CD4-positive, alpha-beta T cell (primary cell): Measurements from ENCODE around the gene PDLIM5. TPM values are rescaled to one million over a fixed set of nuclear protein-coding genes. Genes with fewer than 3 reads are reported as not detected.

ENCODE experiments used
- ATAC-seq: fragments of 200-7000 bp; cut with Tn5 transposase; one replicate; pipeline ENCODE4 v1.10.0; 2022; ENCODE audit warnings: mild to moderate bottlenecking; ENCODE audit not compliant: poor library complexity
- CTCF ChIA-PET: fragments of 350-600 bp; sonication (Branson Sonifier 250); formaldehyde crosslinking; loops from one replicate; lab custom pipeline; 2021; ENCODE audit warnings: antibody characterized with exemption, inconsistent platforms; lab: Charles Lee
- POLR2A ChIA-PET: fragments of 350-600 bp; sonication (Branson Sonifier 250); formaldehyde crosslinking; loops from one replicate; lab custom pipeline; 2021; ENCODE audit warnings: antibody characterized with exemption, inconsistent platforms; lab: Charles Lee
- DNase-seq, 14 experiments: peaks; one replicate each; pipeline ENCODE4 v3.0.0-alpha.2; 2013 to 2020; ENCODE audit warnings: mixed read lengths in 2 of 14
- H3K27ac ChIP-seq, 2 donors: one replicate each; pipeline versions ENCODE4 v1.5.1 to v1.7.0; 2013; ENCODE audit warnings: low read length in 2 of 2, low read depth in 1 of 2, mild to moderate bottlenecking in 1 of 2
- H3K27me3 ChIP-seq, 2 experiments: 1 replicate in 1 of 2; 2 replicates in 1 of 2; pipeline versions ENCODE4 v1.6.1 to v1.7.0; 2013; ENCODE audit warnings: low read length in 2 of 2, control low read depth in 1 of 2, mild to moderate bottlenecking in 1 of 2, moderate library complexity in 1 of 2; ENCODE audit not compliant: insufficient read depth in 2 of 2, control insufficient read depth in 1 of 2
- H3K36me3 ChIP-seq: one replicate; pipeline ENCODE4 v1.6.1; 2013; ENCODE audit warnings: low read length, control low read depth; ENCODE audit not compliant: insufficient read depth
- H3K4me1 ChIP-seq: one replicate; pipeline ENCODE4 v1.6.1; 2013; ENCODE audit warnings: low read length, control low read depth; ENCODE audit not compliant: insufficient read depth
- H3K4me3 ChIP-seq: one replicate; pipeline ENCODE4 v1.5.1; 2013; ENCODE audit warnings: mild to moderate bottlenecking, low read length, moderate library complexity
- H3K9me3 ChIP-seq, 2 experiments: 1 replicate in 1 of 2; 2 replicates in 1 of 2; pipeline versions ENCODE4 v1.6.1 to v1.7.0; 2013; ENCODE audit warnings: low read length in 2 of 2, mild to moderate bottlenecking in 2 of 2, control low read depth in 1 of 2, moderate library complexity in 1 of 2; ENCODE audit not compliant: control insufficient read depth in 1 of 2, insufficient read depth in 1 of 2
- H3K27ac Mint-ChIP-seq: one replicate; pipeline ENCODE4 v1.8.0; 2020; ENCODE audit warnings: mixed read lengths
- H3K27me3 Mint-ChIP-seq: one replicate; pipeline ENCODE4 v1.8.0; 2021; ENCODE audit warnings: mixed read lengths
- H3K36me3 Mint-ChIP-seq: one replicate; pipeline ENCODE4 v1.8.0; 2021; ENCODE audit warnings: low read depth, mixed read lengths
- H3K4me1 Mint-ChIP-seq: one replicate; pipeline ENCODE4 v1.8.0; 2021; ENCODE audit warnings: low read depth, mixed read lengths
- H3K4me3 Mint-ChIP-seq: one replicate; pipeline ENCODE4 v1.8.0; 2020; ENCODE audit warnings: mild to moderate bottlenecking, mixed read lengths
- H3K9me3 Mint-ChIP-seq: one replicate; pipeline ENCODE4 v1.8.0; 2020; ENCODE audit warnings: mixed read lengths
- CTCF ChIP-seq: fragments of 200-600 bp; IDR thresholded peaks from one replicate; pipeline ENCODE4 v1.8.0; 2022; ENCODE audit warnings: antibody characterized with exemption, mild to moderate bottlenecking
- intact Hi-C, 2 experiments: fragments of 100-400 bp; cut with DNase I in 1 of 2; cut with micrococcal nuclease in 1 of 2; formaldehyde crosslinking; loops; one replicate each; pipeline versions ENCODE4 v1.15.1 to v1.9.0; 2023 to 2025; cut with DNase I, micrococcal nuclease
- total RNA-seq, 174 experiments: library from RNA in 2 of 174; stranded (reverse) in 2 of 174; gene quantifications; one replicate each; pipeline ENCODE4 v1.2.3 and lab custom pipeline; 2021 to 2026

Gene PDLIM5
- total RNA-seq, 2 experiments from 2014 or later = 23.0 to 23.1 TPM

GRCh38 chr4:94446386-94446785 lies 5.4 kb upstream of the PDLIM5 start:
- DNase-seq (no peak), ATAC-seq (no peak)
- Histone ChIP-seq H3K27me3 (peaks cover 4 to 16% of the 10 kb centered on the region in 2 experiments), H3K4me1 (peaks cover 9% of the 10 kb centered on the region), H3K36me3 (no peaks in the 10 kb centered on the region), H3K9me3 (no peaks in the 10 kb centered on the region), H3K4me3 (no peak overlapping the region), H3K27ac (no peak overlapping the region)
- intact Hi-C loops = no loop called here
- ChIA-PET POLR2A (no interaction called here), CTCF (no interaction called here)
- Mint-ChIP-seq H3K27me3 (peaks cover 39% of the 10 kb centered on the region), H3K4me1 (peaks cover 6% of the 10 kb centered on the region), H3K9me3 (no peaks in the 10 kb centered on the region), H3K4me3 (no peak overlapping the region), H3K36me3 (no peaks in the 10 kb centered on the region), H3K27ac (no peak overlapping the region)
- TF ChIP-seq CTCF = no peak

- CTCF ChIA-PET = no interaction called here
- Mint-ChIP-seq H3K27ac (no peak overlapping the region), H3K9me3 (no peaks in the 10 kb centered on the region), H3K27me3 (peaks cover 39% of the 10 kb centered on the region), H3K4me3 (no peak overlapping the region), H3K36me3 (no peaks in the 10 kb centered on the region), H3K4me1 (peaks cover 15% of the 10 kb centered on the region)
- intact Hi-C loops = no loop called here
- Histone ChIP-seq H3K27ac (no peak overlapping the region), H3K4me1 (peaks cover 16% of the 10 kb centered on the region), H3K9me3 (no peaks in the 10 kb centered on the region), H3K36me3 (no peaks in the 10 kb centered on the region), H3K27me3 (peaks cover 4 to 16% of the 10 kb centered on the region in 2 experiments), H3K4me3 (no peak overlapping the region)
- no peak for TF ChIP-seq CTCF
- no peak for ATAC-seq
- DNase-seq = no peak
- POLR2A ChIA-PET = no interaction called here
These were observed 3.9 kb upstream of the PDLIM5 start for GRCh38 chr4:94447754-94448411.

- Mint-ChIP-seq H3K9me3 (no peaks in the 10 kb centered on the region), H3K27ac (no peak overlapping the region), H3K27me3 (peaks cover 39% of the 10 kb centered on the region), H3K36me3 (no peaks in the 10 kb centered on the region), H3K4me1 (peaks cover 25% of the 10 kb centered on the region), H3K4me3 (peak overlapping the region; percentile 39)
- Histone ChIP-seq H3K27me3 (peaks cover 4 to 16% of the 10 kb centered on the region in 2 experiments), H3K27ac (no peak overlapping the region), H3K36me3 (no peaks in the 10 kb centered on the region), H3K4me3 (no peak overlapping the region), H3K9me3 (no peaks in the 10 kb centered on the region), H3K4me1 (peaks cover 20% of the 10 kb centered on the region)
- ChIA-PET POLR2A (no interaction called here), CTCF (no interaction called here)
- DNase-seq (no peak), ATAC-seq (no peak)
- intact Hi-C loops = no loop called here
- TF ChIP-seq CTCF = no peak
These were observed 2.8 kb upstream of the PDLIM5 start for GRCh38 chr4:94448815-94449375.
